Measurements from ENCODE around the gene ZCCHC7.
"Not testable (repeated sequence)": the region's sequence is repeated elsewhere in the genome, so short reads cannot be mapped to it uniquely, and the experiment has no call there.

The ZCCHC7 gene

DNA sequence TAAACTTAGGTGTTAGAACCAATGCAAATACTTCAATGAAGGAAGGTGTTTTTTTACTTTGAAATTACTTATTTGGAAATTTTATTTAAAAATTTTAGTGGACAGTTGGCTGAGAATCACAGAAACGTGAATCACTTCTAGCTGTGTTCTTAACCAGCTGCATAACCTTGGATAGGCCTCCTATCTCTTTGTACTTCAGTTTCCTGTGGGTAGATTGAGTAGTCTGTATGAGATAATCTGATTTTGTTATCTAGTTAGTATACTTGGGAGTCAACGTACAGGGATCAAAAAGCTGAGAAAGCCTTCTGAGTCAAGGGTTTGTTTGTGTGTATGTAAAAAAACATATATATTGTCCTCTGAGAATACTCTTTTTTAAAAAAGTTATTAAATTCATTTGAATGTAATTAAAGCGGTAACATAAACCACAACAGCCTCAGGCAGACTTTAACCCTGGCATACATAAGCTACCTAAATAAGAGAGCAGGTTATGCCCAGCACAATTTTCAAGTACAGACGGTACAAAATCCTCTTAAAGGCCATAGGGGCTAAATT lies 38.1 kb upstream of the ZCCHC7 start:
- H3K9ac ChIP-seq, result no peak overlapping the region
- H3K27ac ChIP-seq, result no peak overlapping the region
- peaks cover 28% of the 10 kb centered on the region; the same call in 1 of the 2 replicates for H3K79me2 ChIP-seq (ENCODE audit: insufficient read depth, low read depth)
- no peaks in the 10 kb centered on the region for H3K27me3 ChIP-seq (ENCODE audit: insufficient read depth, low read depth)
- H3K4me1 ChIP-seq (ENCODE audit: low read depth, poor library complexity, severe bottlenecking), result peaks cover 18% of the 10 kb centered on the region
- TF ChIP-seq CTCF (conservative IDR thresholded peaks at IDR 0.05; ENCODE audit: low read depth, low read length), result no peak
- H4K20me1 ChIP-seq (ENCODE audit: insufficient read depth), result no peaks in the 10 kb centered on the region
- no peak overlapping the region for H3K4me3 ChIP-seq (IDR thresholded peaks at IDR 0.05; ENCODE audit: insufficient read depth, low read depth, low read length)
- H2AFZ ChIP-seq (ENCODE audit: low read depth), result no peak overlapping the region
- H3K36me3 ChIP-seq (ENCODE audit: insufficient read depth), result no peaks in the 10 kb centered on the region
- H3K4me2 ChIP-seq, result no peak overlapping the region

DNA sequence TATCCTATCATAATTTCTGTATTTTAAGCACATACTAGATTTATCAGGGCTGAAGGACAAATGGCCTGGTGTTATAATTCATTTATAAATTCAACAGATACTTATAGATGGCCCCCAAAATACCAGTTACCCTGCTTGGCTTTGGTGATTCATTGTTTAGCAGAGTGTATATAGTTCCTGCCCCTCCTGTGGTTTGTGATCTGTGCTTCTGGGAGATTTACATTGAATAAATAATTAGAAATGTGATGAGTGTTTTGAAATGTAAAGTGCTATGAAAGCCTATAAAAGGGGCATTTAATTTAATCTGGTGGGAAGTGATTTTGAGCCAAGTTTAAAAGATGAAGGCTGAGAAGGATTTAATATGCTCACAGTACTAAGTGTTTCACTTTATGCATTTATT lies 36.7 kb upstream of the ZCCHC7 start:
- Histone ChIP-seq H3K4me2 (no peak overlapping the region), H3K27ac (no peak overlapping the region), H3K36me3 (ENCODE audit: insufficient read depth) (no peaks in the 10 kb centered on the region), H3K27me3 (ENCODE audit: insufficient read depth, low read depth) (no peaks in the 10 kb centered on the region), H4K20me1 (ENCODE audit: insufficient read depth) (no peaks in the 10 kb centered on the region), H3K79me2 (ENCODE audit: insufficient read depth, low read depth) (peaks cover 28% of the 10 kb centered on the region; the same call in 1 of the 2 replicates), H3K4me1 (ENCODE audit: low read depth, poor library complexity, severe bottlenecking) (peaks cover 18% of the 10 kb centered on the region), H3K9ac (no peak overlapping the region), H2AFZ (ENCODE audit: low read depth) (no peak overlapping the region), H3K4me3 (IDR thresholded peaks at IDR 0.05; ENCODE audit: insufficient read depth, low read depth, low read length) (no peak overlapping the region)
- no peak for TF ChIP-seq CTCF (conservative IDR thresholded peaks at IDR 0.05; ENCODE audit: low read depth, low read length)

- no peaks in the 10 kb centered on the region for H3K36me3 ChIP-seq (ENCODE audit: insufficient read depth)
- no peaks in the 10 kb centered on the region for H4K20me1 ChIP-seq (ENCODE audit: insufficient read depth)
- H3K4me2 ChIP-seq, result no peak overlapping the region
- no peak overlapping the region for H2AFZ ChIP-seq (ENCODE audit: low read depth)
- no peak overlapping the region for H3K9ac ChIP-seq
- H3K27me3 ChIP-seq (ENCODE audit: insufficient read depth, low read depth), result no peaks in the 10 kb centered on the region
- no peak overlapping the region for H3K27ac ChIP-seq
- H3K4me1 ChIP-seq (ENCODE audit: low read depth, poor library complexity, severe bottlenecking), result peaks cover 12% of the 10 kb centered on the region
- H3K4me3 ChIP-seq (IDR thresholded peaks at IDR 0.05; ENCODE audit: insufficient read depth, low read depth, low read length), result no peak overlapping the region
- no peak for TF ChIP-seq CTCF (conservative IDR thresholded peaks at IDR 0.05; ENCODE audit: low read depth, low read length)
- peaks cover 27% of the 10 kb centered on the region; the same call in 1 of the 2 replicates for H3K79me2 ChIP-seq (ENCODE audit: insufficient read depth, low read depth)
Observed at GRCh38 chr9:37085233-37085632, 35.1 kb upstream of the ZCCHC7 start.

DNA sequence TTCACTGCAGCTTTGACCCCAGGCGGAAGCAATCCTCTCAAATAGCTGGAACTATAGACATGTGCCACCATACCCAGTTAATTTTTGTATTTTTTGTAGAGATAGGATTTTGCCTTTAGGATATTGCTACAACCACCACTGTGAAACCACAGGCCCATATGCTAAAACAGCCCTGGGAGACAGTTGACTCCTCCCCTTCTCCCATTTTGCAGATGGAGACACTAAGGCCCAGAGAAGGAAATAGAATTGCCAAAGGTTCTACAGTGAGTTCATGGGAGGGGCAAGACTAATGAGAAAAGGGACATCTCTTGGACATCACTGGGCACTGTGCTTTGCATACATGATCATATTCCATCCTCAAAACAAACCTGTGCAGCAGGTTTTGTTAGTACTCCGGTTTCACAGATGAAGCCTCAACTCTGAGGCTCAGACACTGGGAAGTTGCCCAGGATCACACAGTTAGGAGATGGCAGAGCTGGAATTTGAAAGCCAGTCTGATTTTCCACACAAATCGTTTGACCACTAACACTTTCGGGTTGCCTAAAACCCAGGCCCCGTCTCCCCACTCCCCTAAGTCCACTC lies 27.6 kb upstream of the ZCCHC7 start:
- H3K27me3 ChIP-seq (ENCODE audit: insufficient read depth, low read depth); H3K27ac ChIP-seq; H3K9ac ChIP-seq; H2AFZ ChIP-seq (ENCODE audit: low read depth); H3K36me3 ChIP-seq (ENCODE audit: insufficient read depth); H3K4me1 ChIP-seq (ENCODE audit: low read depth, poor library complexity, severe bottlenecking); H3K4me3 ChIP-seq (IDR thresholded peaks at IDR 0.05; ENCODE audit: insufficient read depth, low read depth, low read length); H4K20me1 ChIP-seq (ENCODE audit: insufficient read depth); H3K79me2 ChIP-seq (ENCODE audit: insufficient read depth, low read depth); H3K4me2 ChIP-seq: not testable (repeated sequence)

GRCh38 chr9:37094751-37095150 lies 25.6 kb upstream of the ZCCHC7 start:
- no peaks in the 10 kb centered on the region for H3K79me2 ChIP-seq (ENCODE audit: insufficient read depth, low read depth)
- no peak overlapping the region for H3K4me2 ChIP-seq
- H3K27ac ChIP-seq, result no peak overlapping the region
- H3K9ac ChIP-seq, result no peak overlapping the region
- no peak for TF ChIP-seq CTCF (conservative IDR thresholded peaks at IDR 0.05; ENCODE audit: low read depth, low read length)
- H3K27me3 ChIP-seq (ENCODE audit: insufficient read depth, low read depth), result no peaks in the 10 kb centered on the region
- H3K4me3 ChIP-seq (IDR thresholded peaks at IDR 0.05; ENCODE audit: insufficient read depth, low read depth, low read length), result no peak overlapping the region
- H3K36me3 ChIP-seq (ENCODE audit: insufficient read depth), result no peaks in the 10 kb centered on the region
- H3K4me1 ChIP-seq (ENCODE audit: low read depth, poor library complexity, severe bottlenecking), result no peaks in the 10 kb centered on the region
- no peaks in the 10 kb centered on the region for H4K20me1 ChIP-seq (ENCODE audit: insufficient read depth)
- H2AFZ ChIP-seq (ENCODE audit: low read depth), result no peak overlapping the region
